CD4-positive, alpha-beta T cell (primary cell): Measurements from ENCODE around the gene DESI1. TPM values are rescaled to one million over a fixed set of nuclear protein-coding genes. Genes with fewer than 3 reads are reported as not detected.
"Not testable (repeated sequence)": the region's sequence is repeated elsewhere in the genome, so short reads cannot be mapped to it uniquely, and the experiment has no call there.

Experiments
- ATAC-seq: fragments of 200-7000 bp; cut with Tn5 transposase; one replicate; pipeline ENCODE4 v1.10.0; 2022; ENCODE audit warnings: mild to moderate bottlenecking; ENCODE audit not compliant: poor library complexity
- CTCF ChIA-PET: fragments of 350-600 bp; sonication (Branson Sonifier 250); formaldehyde crosslinking; loops from one replicate; lab custom pipeline; 2021; ENCODE audit warnings: antibody characterized with exemption, inconsistent platforms; lab: Charles Lee
- POLR2A ChIA-PET: fragments of 350-600 bp; sonication (Branson Sonifier 250); formaldehyde crosslinking; loops from one replicate; lab custom pipeline; 2021; ENCODE audit warnings: antibody characterized with exemption, inconsistent platforms; lab: Charles Lee
- DNase-seq, 14 experiments: peaks; one replicate each; pipeline ENCODE4 v3.0.0-alpha.2; 2013 to 2020; ENCODE audit warnings: mixed read lengths in 2 of 14
- H3K27ac ChIP-seq, 2 donors: one replicate each; pipeline versions ENCODE4 v1.5.1 to v1.7.0; 2013; ENCODE audit warnings: low read length in 2 of 2, low read depth in 1 of 2, mild to moderate bottlenecking in 1 of 2
- H3K27me3 ChIP-seq, 2 experiments: 1 replicate in 1 of 2; 2 replicates in 1 of 2; pipeline versions ENCODE4 v1.6.1 to v1.7.0; 2013; ENCODE audit warnings: low read length in 2 of 2, control low read depth in 1 of 2, mild to moderate bottlenecking in 1 of 2, moderate library complexity in 1 of 2; ENCODE audit not compliant: insufficient read depth in 2 of 2, control insufficient read depth in 1 of 2
- H3K36me3 ChIP-seq: one replicate; pipeline ENCODE4 v1.6.1; 2013; ENCODE audit warnings: low read length, control low read depth; ENCODE audit not compliant: insufficient read depth
- H3K4me1 ChIP-seq: one replicate; pipeline ENCODE4 v1.6.1; 2013; ENCODE audit warnings: low read length, control low read depth; ENCODE audit not compliant: insufficient read depth
- H3K4me3 ChIP-seq: one replicate; pipeline ENCODE4 v1.5.1; 2013; ENCODE audit warnings: mild to moderate bottlenecking, low read length, moderate library complexity
- H3K9me3 ChIP-seq, 2 experiments: 1 replicate in 1 of 2; 2 replicates in 1 of 2; pipeline versions ENCODE4 v1.6.1 to v1.7.0; 2013; ENCODE audit warnings: low read length in 2 of 2, mild to moderate bottlenecking in 2 of 2, control low read depth in 1 of 2, moderate library complexity in 1 of 2; ENCODE audit not compliant: control insufficient read depth in 1 of 2, insufficient read depth in 1 of 2
- H3K27ac Mint-ChIP-seq: one replicate; pipeline ENCODE4 v1.8.0; 2020; ENCODE audit warnings: mixed read lengths
- H3K27me3 Mint-ChIP-seq: one replicate; pipeline ENCODE4 v1.8.0; 2021; ENCODE audit warnings: mixed read lengths
- H3K36me3 Mint-ChIP-seq: one replicate; pipeline ENCODE4 v1.8.0; 2021; ENCODE audit warnings: low read depth, mixed read lengths
- H3K4me1 Mint-ChIP-seq: one replicate; pipeline ENCODE4 v1.8.0; 2021; ENCODE audit warnings: low read depth, mixed read lengths
- H3K4me3 Mint-ChIP-seq: one replicate; pipeline ENCODE4 v1.8.0; 2020; ENCODE audit warnings: mild to moderate bottlenecking, mixed read lengths
- H3K9me3 Mint-ChIP-seq: one replicate; pipeline ENCODE4 v1.8.0; 2020; ENCODE audit warnings: mixed read lengths
- intact Hi-C, 2 experiments: fragments of 100-400 bp; cut with DNase I in 1 of 2; cut with micrococcal nuclease in 1 of 2; formaldehyde crosslinking; loops; one replicate each; pipeline versions ENCODE4 v1.15.1 to v1.9.0; 2023 to 2025; cut with DNase I, micrococcal nuclease
- total RNA-seq, 174 experiments: library from RNA in 2 of 174; stranded (reverse) in 2 of 174; gene quantifications; one replicate each; pipeline ENCODE4 v1.2.3 and lab custom pipeline; 2021 to 2026
- TF ChIP-seq, protein P1 (sequence below): fragments of 200-600 bp; IDR thresholded peaks from one replicate; pipeline ENCODE4 v1.8.0; 2022; ENCODE audit warnings: antibody characterized with exemption, mild to moderate bottlenecking

The DESI1 gene
- total RNA-seq, 2 experiments from 2014 or later: 12.7 to 13.0 TPM

DNA sequence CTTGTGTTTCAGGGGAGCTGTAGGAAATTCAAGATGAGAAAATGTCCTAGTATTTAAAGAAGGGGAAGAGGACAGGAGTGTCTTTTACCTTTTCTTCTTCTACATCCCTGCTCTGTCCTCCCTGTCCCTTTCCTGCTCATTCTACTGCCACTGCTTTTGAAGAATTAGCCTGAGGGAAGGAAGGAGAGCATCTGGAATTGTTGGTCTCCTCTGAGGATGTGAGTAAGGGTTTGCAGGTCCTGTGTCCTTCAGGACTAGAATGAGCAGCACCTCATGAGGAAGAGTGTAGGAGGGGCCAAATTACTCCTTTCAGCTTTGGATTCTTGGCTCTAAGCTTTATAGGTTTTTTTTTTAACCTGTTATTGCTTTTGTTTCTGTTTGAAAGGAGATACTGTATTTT lies 43.6 kb upstream of the DESI1 start:
- Mint-ChIP-seq H3K4me3 (no peak overlapping the region), H3K4me1 (peaks cover 13% of the 10 kb centered on the region), H3K36me3 (peaks cover 57% of the 10 kb centered on the region), H3K9me3 (no peaks in the 10 kb centered on the region), H3K27ac (no peak overlapping the region), H3K27me3 (no peaks in the 10 kb centered on the region)
- Histone ChIP-seq H3K4me1 (peaks cover 17% of the 10 kb centered on the region), H3K4me3 (no peak overlapping the region), H3K9me3 (no peaks in the 10 kb centered on the region), H3K36me3 (peaks cover 47% of the 10 kb centered on the region), H3K27me3 (no peaks in the 10 kb centered on the region), H3K27ac (no peak overlapping the region)
- ATAC-seq: no peak
- no peak for DNase-seq
- intact Hi-C loops: loop anchor here in 1 of 2 experiments (10.0 kb wide), 1 partner anchor 410 kb away; the partner anchor contains the start of genes NAGA, PHETA2 and SMDT1
- TF ChIP-seq, protein P1, sequence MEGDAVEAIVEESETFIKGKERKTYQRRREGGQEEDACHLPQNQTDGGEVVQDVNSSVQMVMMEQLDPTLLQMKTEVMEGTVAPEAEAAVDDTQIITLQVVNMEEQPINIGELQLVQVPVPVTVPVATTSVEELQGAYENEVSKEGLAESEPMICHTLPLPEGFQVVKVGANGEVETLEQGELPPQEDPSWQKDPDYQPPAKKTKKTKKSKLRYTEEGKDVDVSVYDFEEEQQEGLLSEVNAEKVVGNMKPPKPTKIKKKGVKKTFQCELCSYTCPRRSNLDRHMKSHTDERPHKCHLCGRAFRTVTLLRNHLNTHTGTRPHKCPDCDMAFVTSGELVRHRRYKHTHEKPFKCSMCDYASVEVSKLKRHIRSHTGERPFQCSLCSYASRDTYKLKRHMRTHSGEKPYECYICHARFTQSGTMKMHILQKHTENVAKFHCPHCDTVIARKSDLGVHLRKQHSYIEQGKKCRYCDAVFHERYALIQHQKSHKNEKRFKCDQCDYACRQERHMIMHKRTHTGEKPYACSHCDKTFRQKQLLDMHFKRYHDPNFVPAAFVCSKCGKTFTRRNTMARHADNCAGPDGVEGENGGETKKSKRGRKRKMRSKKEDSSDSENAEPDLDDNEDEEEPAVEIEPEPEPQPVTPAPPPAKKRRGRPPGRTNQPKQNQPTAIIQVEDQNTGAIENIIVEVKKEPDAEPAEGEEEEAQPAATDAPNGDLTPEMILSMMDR: no peak
- ChIA-PET POLR2A (interaction anchor here (0.8 to 1.4 kb wide), 2 partner anchors 24 to 75 kb away, joined by 3 to 4 read pairs; partner anchors contain the start of genes PMM1 and SNU13), CTCF (interaction anchor here (0.9 kb wide), 1 partner anchor 33 kb away, joined by 3 read pairs; no protein-coding TSS in a partner anchor)

DNA sequence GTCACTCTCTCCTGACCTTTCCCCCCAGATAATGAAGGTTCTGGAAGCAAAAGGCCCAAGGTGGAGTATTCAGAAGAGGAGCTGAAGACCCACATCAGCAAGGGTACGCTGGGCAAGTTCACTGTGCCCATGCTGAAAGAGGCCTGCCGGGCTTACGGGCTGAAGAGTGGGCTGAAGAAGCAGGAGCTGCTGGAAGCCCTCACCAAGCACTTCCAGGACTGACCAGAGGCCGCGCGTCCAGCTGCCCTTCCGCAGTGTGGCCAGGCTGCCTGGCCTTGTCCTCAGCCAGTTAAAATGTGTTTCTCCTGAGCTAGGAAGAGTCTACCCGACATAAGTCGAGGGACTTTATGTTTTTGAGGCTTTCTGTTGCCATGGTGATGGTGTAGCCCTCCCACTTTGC lies 42.8 kb upstream of the DESI1 start:
- H3K27ac Mint-ChIP-seq, H3K27me3 Mint-ChIP-seq, H3K27ac ChIP-seq, H3K4me3 ChIP-seq, H3K9me3 Mint-ChIP-seq, H3K4me3 Mint-ChIP-seq, H3K9me3 ChIP-seq, H3K27me3 ChIP-seq, CTCF ChIA-PET, DNase-seq, ATAC-seq: not testable (repeated sequence)
- POLR2A ChIA-PET: interaction anchor here (1.2 to 1.4 kb wide), 2 partner anchors 26 to 74 kb away, joined by 3 to 4 read pairs; partner anchors contain the start of gene PMM1
- intact Hi-C loops: loop anchor here in 1 of 2 experiments (10.0 kb wide), 1 partner anchor 411 kb away; the partner anchor contains the start of genes NAGA, PHETA2 and SMDT1
- Mint-ChIP-seq H3K36me3 (peaks cover 64% of the 10 kb centered on the region), H3K4me1 (peaks cover 13% of the 10 kb centered on the region)
- Histone ChIP-seq H3K36me3 (peaks cover 56% of the 10 kb centered on the region), H3K4me1 (peaks cover 17% of the 10 kb centered on the region)

DNA sequence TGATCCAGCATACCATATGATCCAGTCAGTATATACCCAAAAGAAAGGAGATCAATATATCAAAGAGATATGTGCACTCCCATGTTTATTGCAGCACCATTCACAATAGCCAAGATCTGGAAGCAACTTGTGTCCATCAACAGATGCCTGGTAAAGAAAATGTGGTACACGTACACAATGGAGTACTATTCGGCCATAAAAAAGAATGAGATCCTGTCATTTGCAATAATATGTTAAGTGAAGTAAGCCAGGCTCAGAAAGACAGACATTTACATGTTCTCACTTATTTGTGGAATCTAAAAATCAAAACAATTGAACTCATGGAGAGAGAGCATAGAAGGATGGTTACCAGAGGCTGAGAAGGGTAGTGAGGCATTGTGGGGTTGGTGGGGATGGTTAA lies 40.9 kb upstream of the DESI1 start:
- Mint-ChIP-seq H3K27ac (no peak overlapping the region), H3K4me1 (peaks cover 4% of the 10 kb centered on the region), H3K27me3 (no peaks in the 10 kb centered on the region), H3K4me3 (no peak overlapping the region), H3K36me3 (peaks cover 80% of the 10 kb centered on the region), H3K9me3 (no peaks in the 10 kb centered on the region)
- Histone ChIP-seq H3K27ac (no peak overlapping the region), H3K27me3 (no peaks in the 10 kb centered on the region), H3K4me1 (peaks cover 4% of the 10 kb centered on the region), H3K36me3 (peaks cover 75% of the 10 kb centered on the region), H3K4me3 (no peak overlapping the region), H3K9me3 (no peaks in the 10 kb centered on the region)
- ATAC-seq (no peak), DNase-seq (no peak)
- TF ChIP-seq, protein P1: no peak
- POLR2A ChIA-PET: interaction anchor here (0.7 to 1.4 kb wide), 2 partner anchors 41 to 251 kb away, joined by 3 to 5 read pairs; partner anchors contain the start of genes DESI1 and XRCC6
- intact Hi-C loops: loop anchor here in 1 of 2 experiments (10.0 kb wide), 1 partner anchor 413 kb away; the partner anchor contains the start of genes NAGA, PHETA2 and SMDT1
- CTCF ChIA-PET: interaction anchor here (1.9 kb wide), 1 partner anchor 36 kb away, joined by 6 read pairs; no protein-coding TSS in a partner anchor
